GM21529 (cell line): ENCODE measurements around the gene PNMA8C.
"Not testable (repeated sequence)": the region's sequence is repeated elsewhere in the genome, so short reads cannot be mapped to it uniquely, and the experiment has no call there.

Experiments used
- ATAC-seq: cut with Tn5 transposase; IDR thresholded peaks from one replicate; pipeline ENCODE4 v1.9.1; 2021; ENCODE audit not compliant: unreplicated experiment

The PNMA8C gene

DNA sequence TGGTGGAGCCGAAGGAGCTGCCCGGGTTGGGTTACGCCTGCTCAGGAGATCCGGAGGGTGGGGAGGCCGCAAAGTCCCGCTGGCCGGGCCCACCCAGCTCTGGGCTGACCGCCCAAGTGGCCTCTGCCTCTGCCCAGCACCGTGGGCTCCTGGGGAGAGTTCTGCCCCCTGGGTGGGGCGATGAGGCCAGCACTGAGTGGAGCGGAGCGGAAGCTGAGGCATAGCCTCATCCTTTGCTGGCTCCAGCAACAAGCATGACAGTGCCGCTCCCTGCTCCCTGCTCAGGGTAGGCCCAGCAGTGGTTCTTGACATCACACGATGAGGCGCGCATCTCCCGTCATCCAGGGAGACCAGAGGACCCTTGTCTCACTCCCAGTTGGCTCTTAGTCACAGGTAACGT lies 37.9 kb downstream of the PNMA8C start:
- no peak for ATAC-seq

DNA sequence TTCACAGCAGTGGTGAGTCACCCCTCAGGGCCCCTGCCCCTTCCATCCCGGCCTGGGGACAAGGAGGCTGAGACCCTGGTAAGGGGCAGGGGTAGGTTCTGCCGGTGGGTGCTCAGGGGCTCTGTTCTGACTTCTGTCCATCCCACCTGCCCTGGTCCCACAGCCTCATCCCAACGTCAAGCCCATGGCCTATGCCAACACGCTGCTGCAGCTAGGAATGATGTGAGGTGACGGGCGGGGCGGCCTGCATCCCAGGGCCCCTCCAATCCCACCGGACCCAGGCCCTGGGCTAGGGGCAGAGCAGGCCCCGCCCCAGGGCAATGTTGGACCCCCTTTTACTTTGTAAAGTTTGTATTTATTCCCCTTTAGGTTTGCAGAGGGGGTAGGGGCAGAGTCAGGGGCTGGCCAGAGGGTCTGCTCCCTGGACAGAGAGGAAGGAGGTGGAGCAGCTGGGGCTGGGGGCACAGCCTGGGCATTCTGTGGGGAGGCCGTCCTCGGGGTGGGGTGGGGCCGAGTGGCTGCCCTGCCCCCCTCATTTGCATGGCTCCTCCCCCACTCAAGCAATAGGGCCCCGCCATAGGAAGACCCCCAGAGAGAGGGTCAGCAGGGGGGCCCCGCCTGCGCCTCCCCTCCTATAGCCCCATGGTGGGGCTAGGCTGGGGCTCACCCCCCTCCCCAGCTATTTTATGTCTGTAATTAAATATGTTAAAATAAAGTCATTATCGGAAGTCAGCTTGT lies 38.4 kb downstream of the PNMA8C start:
- no peak for ATAC-seq

DNA sequence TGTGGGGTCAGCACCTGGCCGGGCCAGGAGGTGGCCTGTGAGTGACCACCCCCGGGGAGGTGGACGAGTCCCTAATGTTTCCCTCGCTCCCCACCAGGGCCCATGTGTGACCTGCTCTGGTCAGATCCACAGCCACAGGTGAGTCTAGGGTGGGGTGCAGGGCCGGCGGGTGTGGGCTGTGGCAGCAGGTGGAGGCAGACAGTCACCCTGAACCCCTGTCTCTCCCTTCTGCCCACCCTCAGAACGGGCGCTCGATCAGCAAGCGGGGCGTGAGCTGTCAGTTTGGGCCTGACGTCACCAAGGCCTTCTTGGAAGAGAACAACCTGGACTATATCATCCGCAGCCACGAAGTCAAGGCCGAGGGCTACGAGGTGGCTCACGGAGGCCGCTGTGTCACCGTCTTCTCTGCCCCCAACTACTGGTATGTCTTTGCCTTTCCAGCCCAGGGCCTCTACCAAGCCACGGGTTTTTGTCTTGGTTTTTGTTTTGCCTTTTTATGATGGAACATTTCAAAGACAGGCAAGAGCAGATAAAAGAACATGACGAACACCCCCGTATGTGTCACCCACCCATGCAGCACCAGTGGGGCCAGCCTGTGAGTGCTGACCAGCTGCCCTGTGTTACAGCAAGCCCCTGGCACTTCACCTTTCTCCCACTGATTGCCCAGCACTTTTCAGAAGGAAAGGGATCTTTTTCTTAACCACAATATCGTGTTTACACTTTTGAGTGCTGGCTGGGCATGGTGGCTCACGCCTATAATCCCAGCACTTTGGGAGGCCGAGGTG lies 40.2 kb downstream of the PNMA8C start:
- ATAC-seq, result no peak

DNA sequence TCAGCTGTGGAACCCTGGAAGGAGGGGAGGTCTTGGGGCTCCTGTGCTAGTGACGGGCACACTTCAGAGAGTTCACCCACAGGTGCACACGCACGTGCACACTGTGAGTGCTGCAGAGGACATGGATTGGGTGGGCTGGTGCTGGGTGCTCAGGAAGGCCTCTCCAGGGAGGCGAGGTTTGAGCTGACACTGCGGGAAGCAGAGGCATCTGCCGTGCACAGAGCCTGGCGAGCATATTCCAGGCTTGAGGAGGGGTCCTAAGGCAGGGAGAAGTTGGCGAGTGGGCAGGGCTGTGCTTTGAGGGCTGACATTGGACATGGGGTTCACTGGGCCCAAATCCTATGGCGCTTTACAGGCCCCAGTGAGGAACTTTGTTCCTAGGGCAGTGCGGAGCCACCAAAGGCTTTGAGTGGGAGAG lies 41.0 kb downstream of the PNMA8C start:
- no peak for ATAC-seq

DNA sequence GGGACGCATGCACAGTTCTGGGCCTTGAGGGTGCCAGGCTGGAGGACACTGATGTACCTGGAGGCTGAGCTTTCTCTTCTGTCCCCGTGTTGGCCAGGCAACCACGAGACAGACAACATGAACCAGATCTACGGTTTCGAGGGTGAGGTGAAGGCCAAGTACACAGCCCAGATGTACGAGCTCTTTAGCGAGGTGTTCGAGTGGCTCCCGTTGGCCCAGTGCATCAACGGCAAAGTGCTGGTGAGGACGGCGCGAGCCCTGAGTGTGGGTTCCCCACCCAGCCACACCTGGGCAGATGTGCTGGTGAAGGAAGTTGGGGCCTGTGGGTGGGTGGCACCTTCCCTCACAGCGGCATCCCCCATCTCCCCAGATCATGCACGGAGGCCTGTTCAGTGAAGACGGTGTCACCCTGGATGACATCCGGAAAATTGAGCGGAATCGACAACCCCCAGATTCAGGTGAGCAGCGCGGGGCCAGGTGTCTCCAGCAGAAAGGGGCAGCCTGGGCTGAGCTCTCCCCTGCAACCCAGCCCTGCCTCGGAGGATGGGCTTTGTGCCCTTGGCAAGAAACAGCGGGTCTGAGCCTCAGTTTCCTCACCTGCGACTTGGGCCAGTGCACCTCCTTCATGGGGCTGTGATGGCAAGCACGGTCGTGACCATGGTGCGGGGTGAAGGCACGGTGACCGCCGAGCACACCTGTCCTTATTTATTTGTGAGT lies 41.6 kb downstream of the PNMA8C start:
- ATAC-seq, result no peak

DNA sequence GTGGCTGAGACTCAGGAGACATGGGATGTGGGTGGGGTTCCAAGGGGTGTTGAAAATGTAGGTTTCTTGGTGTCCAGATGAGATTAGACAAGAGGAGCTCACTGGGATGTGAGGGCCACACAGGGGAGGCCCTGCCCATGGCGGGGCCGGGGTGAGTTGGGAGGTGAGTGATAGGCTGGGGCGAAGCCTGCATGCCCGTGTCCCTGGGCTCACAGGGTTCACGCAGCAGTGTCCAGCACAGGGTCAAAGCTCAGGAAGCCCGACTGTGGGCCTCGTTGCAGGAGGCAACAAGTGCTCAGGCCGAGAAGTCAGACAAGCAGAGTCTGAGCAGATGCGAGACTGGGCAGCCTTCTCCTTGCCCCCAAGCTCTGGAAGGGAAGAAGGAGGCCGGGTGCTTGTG lies 42.6 kb downstream of the PNMA8C start:
- ATAC-seq, result no peak

DNA sequence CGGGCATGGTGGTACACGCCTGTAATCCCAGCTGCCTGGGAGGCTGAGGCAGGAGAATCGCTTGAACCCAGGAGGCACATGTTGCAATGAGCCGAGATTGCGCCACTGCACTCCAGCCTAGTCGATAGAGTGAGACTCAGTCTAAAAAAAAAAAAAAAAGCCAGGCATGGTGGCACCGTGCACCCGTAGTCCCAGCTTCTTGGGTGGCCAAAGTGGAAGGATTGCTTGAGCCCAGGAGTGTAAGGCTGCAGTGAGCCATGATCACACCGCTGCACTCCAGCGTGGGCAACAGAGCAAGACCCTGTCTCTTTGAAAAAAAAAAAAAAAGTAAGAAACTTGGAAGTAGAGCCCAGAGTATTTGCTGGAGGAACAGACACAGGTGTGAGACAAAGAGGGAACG lies 43.1 kb downstream of the PNMA8C start:
- ATAC-seq, result no peak

DNA sequence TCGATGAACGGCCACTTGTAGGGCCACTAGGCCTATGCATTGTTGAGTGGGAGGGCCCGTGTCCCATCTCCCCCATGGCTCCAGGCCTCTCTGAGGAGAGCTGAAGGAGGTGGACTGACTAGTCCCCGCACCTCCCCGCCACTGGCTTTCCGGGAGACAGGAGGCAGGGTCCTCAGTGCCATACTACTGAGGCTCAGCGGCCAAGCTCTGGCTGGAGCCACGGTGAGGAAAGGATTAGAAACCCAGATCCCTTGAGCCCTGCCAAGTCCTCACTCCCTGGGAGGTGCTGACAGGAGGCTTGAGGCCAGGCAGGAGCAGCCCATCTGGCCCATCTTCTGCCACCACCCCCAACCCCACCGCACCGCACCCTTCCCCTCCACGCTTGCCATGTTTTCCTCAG lies 44.3 kb downstream of the PNMA8C start:
- no peak for ATAC-seq

DNA sequence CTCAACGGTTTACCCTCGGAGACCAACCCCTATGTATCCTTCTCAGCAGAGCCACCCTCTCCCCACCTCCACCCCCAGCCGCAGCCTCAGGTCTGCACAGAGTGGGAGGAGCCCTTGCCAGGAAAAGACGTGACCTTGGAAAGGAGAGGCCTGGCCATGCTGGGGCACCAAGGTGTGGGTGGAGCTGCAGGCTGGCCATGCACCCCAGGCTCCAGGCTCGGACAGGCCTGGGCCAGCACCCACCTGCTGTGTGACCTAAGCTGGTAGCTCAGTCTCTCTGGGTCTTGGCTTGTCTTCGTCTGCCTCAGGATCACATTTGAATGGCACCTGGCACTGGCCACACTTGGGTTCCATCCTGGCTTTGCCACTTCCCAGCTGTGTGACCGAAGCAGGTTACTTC lies 44.9 kb downstream of the PNMA8C start:
- ATAC-seq, result no peak

DNA sequence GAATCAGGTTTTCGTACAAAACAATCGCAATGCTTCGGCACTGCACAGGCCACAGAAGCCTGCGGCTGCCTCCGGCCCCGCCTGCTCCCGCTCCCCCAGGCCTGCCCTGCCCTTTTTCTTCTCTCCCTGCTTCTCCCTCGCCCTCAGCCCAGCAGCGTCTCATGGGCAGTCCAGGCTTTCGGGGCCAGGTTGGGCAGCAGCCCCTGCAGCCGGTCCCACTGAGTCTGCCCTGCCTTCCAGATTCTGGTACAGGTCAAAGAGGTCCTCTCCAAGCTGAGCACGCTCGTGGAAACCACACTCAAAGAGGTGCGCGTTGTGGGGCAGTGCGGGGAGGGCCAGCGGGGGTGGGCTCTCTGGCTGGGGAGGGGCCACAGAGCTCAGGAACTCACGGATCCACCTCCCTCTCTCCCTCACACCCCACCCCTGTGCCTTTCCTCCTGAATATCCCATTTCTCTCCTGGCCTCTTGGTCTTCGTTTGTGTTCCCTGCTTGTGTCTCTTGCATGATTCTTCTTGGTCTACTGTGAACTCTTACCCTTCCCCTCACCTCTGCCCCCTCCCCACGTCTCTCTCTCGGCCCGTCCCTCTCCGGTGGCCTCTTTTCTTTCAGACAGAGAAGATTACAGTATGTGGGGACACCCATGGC lies 45.4 kb downstream of the PNMA8C start:
- ATAC-seq, result no peak

DNA sequence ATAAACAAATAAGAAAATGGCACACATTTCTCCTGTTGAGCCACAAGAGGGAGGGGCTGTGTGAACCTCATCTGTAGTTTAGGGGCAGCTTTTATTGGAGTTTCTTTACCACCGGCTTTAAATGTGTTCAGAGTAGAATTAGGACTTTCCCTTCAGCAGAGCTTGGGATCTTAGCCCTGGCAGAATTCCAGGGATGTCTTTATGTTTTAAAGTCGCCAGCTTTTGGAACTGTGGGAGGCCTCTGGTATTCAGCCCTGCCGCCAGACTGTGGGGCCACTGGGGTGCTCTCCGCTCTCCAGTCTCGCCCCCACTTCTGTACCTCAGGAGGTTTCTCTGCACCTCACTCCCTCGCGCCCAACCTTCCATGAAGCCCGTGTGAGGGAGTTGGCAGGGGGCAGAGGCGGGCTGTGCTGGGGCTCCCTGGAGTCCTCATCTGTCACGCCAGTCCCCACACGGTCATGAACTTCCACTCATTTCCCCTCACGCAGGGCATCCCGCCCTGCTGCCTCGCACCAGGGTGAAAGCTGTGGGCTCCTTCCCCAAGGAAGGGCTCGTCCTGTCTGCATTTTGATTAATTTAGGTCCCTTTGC lies 46.9 kb downstream of the PNMA8C start:
- no peak for ATAC-seq

DNA sequence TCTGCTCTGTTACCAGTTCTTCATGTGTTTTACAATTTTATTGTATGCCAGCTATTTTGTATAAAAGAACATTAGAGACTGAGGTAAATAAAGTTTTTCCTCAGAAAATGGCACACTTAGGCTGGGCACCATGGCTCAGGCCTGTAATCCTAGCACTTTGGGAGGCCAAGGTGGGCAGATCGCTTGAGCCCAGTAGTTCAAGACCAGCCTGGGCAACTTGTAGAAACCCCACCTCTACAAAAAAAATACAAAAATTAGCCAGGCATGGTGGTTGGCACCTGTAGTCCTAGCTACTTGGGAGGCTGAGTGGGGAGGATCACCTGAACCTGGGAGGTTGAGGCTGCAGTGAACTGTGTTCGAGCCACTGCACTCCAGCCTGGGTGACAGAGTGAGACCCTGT lies 47.4 kb downstream of the PNMA8C start:
- ATAC-seq, result no peak

DNA sequence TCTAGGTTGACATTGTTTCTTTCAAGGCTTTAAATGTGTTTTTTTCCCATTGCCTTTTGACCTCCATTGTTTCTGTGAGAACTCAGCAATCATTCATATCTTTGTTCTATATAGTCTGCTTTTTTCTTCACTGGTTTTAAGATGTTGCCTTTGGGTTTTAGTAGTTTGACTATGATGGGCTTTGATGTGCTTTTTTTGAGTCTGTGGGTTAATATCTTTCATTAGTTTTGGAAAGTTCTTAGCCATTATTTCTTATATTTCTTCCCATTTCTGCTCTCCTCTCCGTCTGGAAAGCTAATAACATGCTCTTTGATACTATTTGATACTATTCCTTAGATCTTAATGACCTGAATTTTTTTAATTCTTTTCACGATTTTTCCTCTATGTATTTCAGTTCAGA lies 48.0 kb downstream of the PNMA8C start:
- ATAC-seq, result no peak

DNA sequence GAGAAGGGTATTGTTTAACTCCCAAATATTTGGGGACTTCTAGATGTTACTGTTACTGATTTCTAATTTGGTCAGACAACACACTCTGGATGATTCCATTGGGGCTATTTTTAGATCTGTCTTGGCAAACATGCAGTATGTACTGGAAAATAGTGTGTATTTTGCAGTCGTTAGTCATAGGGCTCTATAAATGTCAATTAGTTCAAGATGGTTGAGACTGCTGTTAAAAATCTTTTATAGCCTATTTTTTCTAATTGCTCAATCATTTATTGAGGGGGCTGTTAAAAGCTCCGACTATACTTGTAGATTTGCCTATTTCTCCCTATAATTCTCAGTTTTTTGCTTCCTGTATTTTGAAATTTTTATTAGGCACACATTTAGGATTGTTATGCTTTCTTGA lies 50.5 kb downstream of the PNMA8C start:
- ATAC-seq, result no peak

DNA sequence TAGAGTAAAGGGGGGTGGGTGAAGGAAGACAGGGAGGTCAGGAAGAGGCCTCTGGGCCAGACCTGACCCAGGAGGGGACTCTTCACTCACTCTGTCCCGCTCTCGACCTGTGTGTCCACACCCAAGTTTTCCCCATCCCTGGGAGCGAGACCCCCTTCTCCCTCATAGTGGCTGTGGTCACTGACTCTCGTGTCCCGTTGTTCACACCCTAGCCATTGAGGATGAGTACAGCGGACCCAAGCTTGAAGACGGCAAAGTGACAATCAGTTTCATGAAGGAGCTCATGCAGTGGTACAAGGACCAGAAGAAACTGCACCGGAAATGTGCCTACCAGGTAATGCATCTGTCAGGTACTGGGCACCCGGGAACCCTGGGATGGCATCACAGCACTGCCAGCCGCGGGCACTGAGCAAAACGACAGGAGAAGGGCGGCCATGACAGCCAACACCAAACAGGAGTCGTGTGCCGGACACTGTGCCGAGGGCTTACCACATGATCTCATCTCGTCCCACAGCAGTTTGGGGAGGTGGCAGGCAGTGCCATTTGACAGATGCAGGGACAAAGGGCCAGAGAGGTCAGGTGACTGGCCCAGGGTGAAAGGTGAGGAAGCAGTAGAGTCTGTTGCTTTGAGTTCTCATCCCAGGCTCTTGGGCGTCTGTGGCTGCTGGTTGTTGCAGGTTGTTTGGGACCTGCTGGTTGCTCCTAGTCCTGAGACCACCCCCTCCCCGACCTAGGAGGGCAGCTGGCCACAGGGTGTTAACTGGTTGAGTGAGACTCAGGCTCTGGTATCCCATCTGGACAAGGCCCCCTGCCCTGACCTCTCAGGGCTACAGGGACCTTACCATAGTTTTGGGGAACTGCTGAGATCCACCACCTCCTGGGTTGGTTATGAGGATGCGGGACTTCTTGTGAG lies 52.2 kb downstream of the PNMA8C start:
- ATAC-seq, result no peak

DNA sequence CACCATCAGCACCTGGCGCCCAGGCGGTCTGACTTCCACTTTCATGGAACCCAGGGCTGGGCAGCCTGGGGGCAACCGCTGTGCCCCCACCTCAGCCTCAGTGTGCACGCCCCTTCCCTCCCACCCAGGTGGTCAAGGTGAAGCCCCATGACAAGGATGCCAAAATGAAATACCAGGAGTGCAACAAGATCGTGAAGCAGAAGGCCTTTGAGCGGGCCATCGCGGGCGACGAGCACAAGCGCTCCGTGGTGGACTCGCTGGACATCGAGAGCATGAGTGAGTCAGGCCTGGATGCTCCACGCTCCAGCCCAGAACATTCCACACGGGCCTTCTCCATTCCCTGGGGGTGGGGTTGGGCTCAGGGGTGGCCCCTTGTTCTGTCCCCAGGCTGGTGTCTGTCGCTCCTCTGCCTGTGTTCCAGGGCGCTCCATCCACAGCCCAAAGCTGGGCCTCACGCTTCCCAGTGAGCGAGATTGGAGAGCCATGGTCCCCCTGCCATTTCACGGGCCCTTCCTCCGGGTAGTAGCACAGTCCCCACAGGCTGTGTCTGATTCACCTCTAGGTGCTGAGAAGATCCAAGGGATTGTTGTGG lies 53.2 kb downstream of the PNMA8C start:
- not testable (repeated sequence) for ATAC-seq
